HG03097 (cell line): ENCODE results near the gene DOCK9.

Experiments
- ATAC-seq: cut with Tn5 transposase; IDR thresholded peaks from one replicate; pipeline ENCODE4 v1.9.1; 2021; ENCODE audit not compliant: unreplicated experiment, low FRiP score

Gene DOCK9

DNA sequence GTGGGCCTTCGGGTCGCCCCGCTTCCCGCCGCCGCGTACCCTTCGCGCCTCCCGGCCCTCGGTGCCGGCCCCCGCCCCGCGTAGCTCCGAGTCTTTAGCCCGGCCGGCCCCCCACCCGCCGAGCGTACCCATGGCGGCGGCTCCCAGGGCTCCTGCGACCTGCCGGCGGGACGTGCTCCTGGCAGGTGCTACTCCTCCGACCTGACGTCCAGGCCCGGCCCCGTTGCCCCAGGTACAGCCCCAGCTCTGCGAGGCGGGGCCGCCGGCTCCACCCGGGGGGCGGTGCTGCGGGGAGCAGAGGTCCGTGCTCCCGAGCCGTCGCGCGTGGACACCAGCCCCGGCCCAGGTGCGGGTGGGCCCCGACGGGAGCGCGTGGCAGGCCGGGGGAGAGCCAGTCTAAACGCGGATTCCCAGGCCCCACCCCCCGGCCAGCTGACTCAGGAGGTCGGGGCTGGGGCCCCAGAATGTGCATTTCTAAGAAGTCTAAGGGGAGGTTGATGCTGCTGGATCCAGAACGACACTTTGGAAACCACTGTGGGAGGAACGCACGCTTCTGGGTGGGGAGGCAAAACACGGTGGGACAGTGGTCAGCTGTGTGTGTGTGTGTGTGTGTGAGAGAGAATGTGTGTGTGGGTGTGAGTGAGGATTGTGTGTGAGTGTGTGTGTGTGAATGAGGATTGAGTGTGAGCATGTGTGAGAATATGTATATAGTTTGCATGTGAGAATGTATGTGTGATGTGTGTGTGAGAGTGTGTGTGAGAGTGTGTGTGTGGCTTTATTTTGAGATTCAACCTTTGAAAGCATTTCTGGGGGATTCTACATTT is 225.2 kb downstream of the DOCK9 start, which contains the start of gene SLC15A1:
Gene SLC15A1 (minus strand): TSS at position 206 of the 824 bp plus-strand sequence. CDS start 74 bp downstream, at position 132.
- no peak for ATAC-seq

DNA sequence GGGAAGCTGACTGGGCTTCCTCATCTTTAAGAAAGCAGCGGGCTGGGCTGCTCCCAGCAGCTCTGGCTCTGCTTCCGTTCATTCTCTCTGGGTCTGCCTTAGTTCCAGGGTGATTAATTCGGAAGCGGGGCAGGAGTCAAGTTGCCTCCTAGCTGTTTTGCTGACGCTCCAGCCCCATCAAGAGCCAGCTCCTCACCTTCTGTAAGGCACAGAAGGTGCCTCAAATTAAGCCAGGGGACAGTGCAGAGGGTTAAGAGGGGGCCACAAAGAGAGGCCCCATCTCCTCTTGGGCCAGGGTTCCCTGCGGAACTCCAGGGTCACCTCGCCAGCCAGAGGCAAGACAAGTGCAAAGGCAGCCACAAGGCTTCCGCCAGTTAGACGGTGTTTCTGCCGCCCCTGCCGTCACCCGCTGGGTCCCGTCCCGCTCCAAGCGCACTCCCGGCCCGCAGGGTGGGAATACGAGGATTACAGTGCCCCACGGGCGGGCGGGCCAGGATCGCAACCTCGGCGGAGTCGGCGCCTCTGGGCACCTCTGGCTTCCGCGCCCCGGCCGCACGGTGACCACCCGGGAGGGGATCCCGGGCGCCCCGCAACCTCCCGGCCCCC is 225.9 kb downstream of the DOCK9 start:
- ATAC-seq: no peak

DNA sequence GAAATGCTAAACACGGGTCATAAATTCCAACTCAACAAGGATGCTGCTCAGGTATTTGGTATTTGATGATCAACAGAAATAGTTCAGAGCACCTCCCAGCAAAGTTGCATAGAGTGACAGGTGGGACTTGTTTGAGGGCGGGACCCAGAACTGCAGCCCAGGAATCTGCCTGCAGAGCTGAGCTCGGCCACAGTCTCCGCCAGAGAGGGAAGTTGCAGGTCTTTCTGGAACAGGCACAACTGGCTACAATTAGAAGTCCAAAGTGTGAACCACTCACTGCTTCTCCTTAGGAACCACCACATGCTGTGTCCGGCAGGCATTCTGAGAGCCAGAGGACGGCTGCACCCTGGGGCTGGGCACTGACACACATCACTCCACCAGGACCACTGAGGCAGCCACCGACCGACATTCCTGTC is 226.5 kb downstream of the DOCK9 start:
- no peak for ATAC-seq

GRCh38 chr13:98749501-98749900 is 228.4 kb downstream of the DOCK9 start:
- ATAC-seq: no peak

- no peak for ATAC-seq
Measured at GRCh38 chr13:98746968-98747367, 230.9 kb downstream of the DOCK9 start.
